A673 (cell line): ENCODE measurements around the gene CLIC4. TPM values are rescaled to one million over a fixed set of nuclear protein-coding genes. Genes with fewer than 3 reads are reported as not detected.

ENCODE experiments used
- BruUV-seq: library from RNA; stranded (reverse); fragments of 400-500 nt; replicated peaks from 2 replicates; lab custom pipeline; 2021; lab: Mats Ljungman, UMichigan
- CTCF ChIA-PET: fragments of 300-600 bp; sonication (Branson Sonifier 250); formaldehyde crosslinking; loops from one replicate; lab custom pipeline; 2022; ENCODE audit warnings: antibody characterized with exemption; lab: Charles Lee
- POLR2A ChIA-PET: fragments of 300-600 bp; sonication (Branson Sonifier 250); formaldehyde crosslinking; loops from one replicate; lab custom pipeline; 2022; ENCODE audit warnings: antibody characterized with exemption; ENCODE audit not compliant: low non-redundant PET; lab: Charles Lee
- DNase-seq: peaks from one replicate; pipeline ENCODE4 v3.0.0-alpha.2; 2015; ENCODE audit warnings: low spot score
- H3K27ac ChIP-seq: fragments of 200-600 bp; sonication (generic); 2 replicates; pipeline ENCODE4 v1.5.1; 2016; ENCODE audit warnings: mixed run types, low read depth, mild to moderate bottlenecking, mixed read lengths, antibody characterized with exemption, low read length; ENCODE audit not compliant: poor library complexity, severe bottlenecking
- H3K27me3 ChIP-seq: fragments of 200-600 bp; sonication (generic); replicated peaks from 2 replicates; pipeline ENCODE4 v1.6.1; 2017; ENCODE audit warnings: mixed run types, low read depth, mild to moderate bottlenecking, mixed read lengths, antibody characterized with exemption, low read length; ENCODE audit not compliant: insufficient read depth, poor library complexity
- H3K36me3 ChIP-seq: fragments of 200-600 bp; sonication (generic); 2 replicates; pipeline ENCODE4 v1.6.1; 2016; ENCODE audit warnings: mixed run types, mild to moderate bottlenecking, mixed read lengths, antibody characterized with exemption, low read length; ENCODE audit not compliant: insufficient read depth, poor library complexity, severe bottlenecking
- H3K4me1 ChIP-seq: fragments of 200-600 bp; sonication (generic); 2 replicates; pipeline ENCODE4 v1.6.1; 2017; ENCODE audit warnings: mixed run types, mild to moderate bottlenecking, mixed read lengths, antibody characterized with exemption, low read length; ENCODE audit not compliant: insufficient read depth, poor library complexity, severe bottlenecking
- H3K4me3 ChIP-seq: fragments of 200-600 bp; sonication (generic); 2 replicates; pipeline ENCODE4 v1.5.1; 2016; ENCODE audit warnings: low read depth, mixed run types, mild to moderate bottlenecking, mixed read lengths, low read length; ENCODE audit not compliant: poor library complexity, severe bottlenecking
- H3K9me3 ChIP-seq: fragments of 200-600 bp; sonication (generic); 2 replicates; pipeline ENCODE4 v1.6.1; 2016; ENCODE audit warnings: mixed run types, low read depth, mild to moderate bottlenecking, mixed read lengths, antibody characterized with exemption, low read length; ENCODE audit not compliant: poor library complexity, severe bottlenecking
- CTCF ChIP-seq: fragments of 300-800, 200-600 bp; sonication (generic); conservative IDR thresholded peaks from 2 replicates; pipeline ENCODE4 v1.5.1; 2017; ENCODE audit warnings: low read depth, mild to moderate bottlenecking, antibody characterized with exemption, low read length, moderate library complexity, mixed read lengths
- EZH2 ChIP-seq: fragments of 200-600 bp; sonication (generic); IDR thresholded peaks from 2 replicates; pipeline ENCODE4 v1.6.1; 2017; ENCODE audit warnings: borderline replicate concordance, low read depth, mild to moderate bottlenecking, mixed read lengths, antibody characterized with exemption, low read length; ENCODE audit not compliant: poor library complexity, severe bottlenecking
- intact Hi-C: fragments of 100-400 bp; cut with micrococcal nuclease; formaldehyde crosslinking; loops from one replicate; pipeline ENCODE4 v1.10.0; 2022; ENCODE audit not compliant: unreplicated experiment
- total RNA-seq: library from RNA; stranded (reverse); gene quantifications from 2 replicates; pipeline ENCODE4 v1.2.3, GENCODE V29; 2021

CLIC4 gene
- total RNA-seq, 1 experiment from 2014 or later, result 207 TPM

GRCh38 chr1:24873148-24873547, 127.9 kb downstream of the CLIC4 start:
- CTCF ChIA-PET, result interaction anchor here (0.6 kb wide), 1 partner anchor 177 kb away, joined by 5 read pairs; no protein-coding TSS in a partner anchor
- H3K9me3 ChIP-seq, result no peaks in the 10 kb centered on the region
- no peaks in the 10 kb centered on the region for H3K36me3 ChIP-seq
- no peak overlapping the region for H3K27ac ChIP-seq
- TF ChIP-seq CTCF (no peak), EZH2 (no peak)
- DNase-seq, result no peak
- BruUV-seq, result no TSS peak
- POLR2A ChIA-PET, result no interaction called here
- H3K4me3 ChIP-seq, result no peak overlapping the region
- H3K4me1 ChIP-seq, result no peaks in the 10 kb centered on the region
- intact Hi-C loops, result no loop called here
- no peaks in the 10 kb centered on the region for H3K27me3 ChIP-seq

GRCh38 chr1:24874056-24874455, 128.8 kb downstream of the CLIC4 start:
- ChIA-PET CTCF (interaction anchor here (0.6 kb wide), 1 partner anchor 176 kb away, joined by 5 read pairs; no protein-coding TSS in a partner anchor), POLR2A (no interaction called here)
- intact Hi-C loops, result no loop called here
- H3K4me1 ChIP-seq, result no peaks in the 10 kb centered on the region
- TF ChIP-seq EZH2 (no peak), CTCF (no peak)
- H3K27me3 ChIP-seq, result no peaks in the 10 kb centered on the region
- H3K27ac ChIP-seq, result no peak overlapping the region
- no peaks in the 10 kb centered on the region for H3K9me3 ChIP-seq
- BruUV-seq, result no TSS peak
- no peak for DNase-seq
- H3K4me3 ChIP-seq, result no peak overlapping the region
- no peaks in the 10 kb centered on the region for H3K36me3 ChIP-seq

GRCh38 chr1:24874611-24875234, 129.5 kb downstream of the CLIC4 start:
- ChIA-PET CTCF (no interaction called here), POLR2A (interaction anchor here (0.6 kb wide), 1 partner anchor 130 kb away, joined by 4 read pairs; the partner anchor contains the start of gene CLIC4)
- H3K4me1 ChIP-seq, result no peaks in the 10 kb centered on the region
- H3K9me3 ChIP-seq, result no peaks in the 10 kb centered on the region
- no peak for DNase-seq
- BruUV-seq, result no TSS peak
- intact Hi-C loops, result no loop called here
- H3K27ac ChIP-seq, result no peak overlapping the region
- TF ChIP-seq EZH2 (no peak), CTCF (no peak)
- no peaks in the 10 kb centered on the region for H3K27me3 ChIP-seq
- no peaks in the 10 kb centered on the region for H3K36me3 ChIP-seq
- no peak overlapping the region for H3K4me3 ChIP-seq
